ENCODE results near the gene SUPT3H.
"Not testable (repeated sequence)": the region's sequence is repeated elsewhere in the genome, so short reads cannot be mapped to it uniquely, and the experiment has no call there.

SUPT3H gene

GRCh38 chr6:45255434-45255833, 122.3 kb downstream of the SUPT3H start:
- no peak for DNase-seq (ENCODE audit: low spot score)

- DNase-seq (ENCODE audit: low spot score), result no peak
Measured at GRCh38 chr6:45254253-45254652, 123.5 kb downstream of the SUPT3H start.

GRCh38 chr6:45253453-45253852, 124.3 kb downstream of the SUPT3H start:
- DNase-seq (ENCODE audit: low spot score), result no peak

- DNase-seq (ENCODE audit: low spot score), result no peak
Measured at GRCh38 chr6:45231660-45232059, 146.1 kb downstream of the SUPT3H start.

GRCh38 chr6:45229416-45229815, 148.3 kb downstream of the SUPT3H start:
- DNase-seq (ENCODE audit: low spot score), result no peak

GRCh38 chr6:45226081-45226480, 151.7 kb downstream of the SUPT3H start:
- no peak for DNase-seq (ENCODE audit: low spot score)

- no peak for DNase-seq (ENCODE audit: low spot score)
Measured at GRCh38 chr6:45222380-45222779, 155.4 kb downstream of the SUPT3H start.

- no peak for DNase-seq (ENCODE audit: low spot score)
Measured at GRCh38 chr6:45215759-45216158, 162.0 kb downstream of the SUPT3H start.

GRCh38 chr6:45212976-45213375, 164.8 kb downstream of the SUPT3H start:
- no peak for DNase-seq (ENCODE audit: low spot score)

- no peak for DNase-seq (ENCODE audit: low spot score)
Measured at GRCh38 chr6:45209762-45210161, 168.0 kb downstream of the SUPT3H start.

- DNase-seq (ENCODE audit: low spot score), result no peak
Measured at GRCh38 chr6:45206793-45207492, 170.8 kb downstream of the SUPT3H start.

GRCh38 chr6:45201484-45201883, 176.2 kb downstream of the SUPT3H start:
- no peak for DNase-seq (ENCODE audit: low spot score)

- DNase-seq (ENCODE audit: low spot score), result no peak
Measured at GRCh38 chr6:45200510-45200909, 177.2 kb downstream of the SUPT3H start.

GRCh38 chr6:45199554-45199953, 178.2 kb downstream of the SUPT3H start:
- DNase-seq (ENCODE audit: low spot score), result no peak

GRCh38 chr6:45196121-45196520, 181.6 kb downstream of the SUPT3H start:
- no peak for DNase-seq (ENCODE audit: low spot score)

GRCh38 chr6:45195137-45195536, 182.6 kb downstream of the SUPT3H start:
- DNase-seq (ENCODE audit: low spot score), result no peak

- peak; percentile 9 for DNase-seq (ENCODE audit: low spot score)
Measured at GRCh38 chr6:45192556-45192955, 185.2 kb downstream of the SUPT3H start.

GRCh38 chr6:45191414-45191813, 186.3 kb downstream of the SUPT3H start:
- DNase-seq (ENCODE audit: low spot score), result no peak

GRCh38 chr6:45187836-45188235, 189.9 kb downstream of the SUPT3H start:
- DNase-seq (ENCODE audit: low spot score), result peak; percentile 6

GRCh38 chr6:45185403-45186251, 192.1 kb downstream of the SUPT3H start:
- DNase-seq (ENCODE audit: low spot score), result no peak

GRCh38 chr6:45184937-45185336, 192.8 kb downstream of the SUPT3H start:
- no peak for DNase-seq (ENCODE audit: low spot score)

- DNase-seq (ENCODE audit: low spot score), result no peak
Measured at GRCh38 chr6:45184040-45184439, 193.7 kb downstream of the SUPT3H start.

- not testable (repeated sequence) for DNase-seq (ENCODE audit: low spot score)
Measured at GRCh38 chr6:45176373-45176772, 201.4 kb downstream of the SUPT3H start.

Data from GM03348 (cell line).